MG63 (cell line): ENCODE results near the gene DNAAF3. TPM values are rescaled to one million over a fixed set of nuclear protein-coding genes. Genes with fewer than 3 reads are reported as not detected.

Experiments used
- DNase-seq: peaks from one replicate; pipeline ENCODE4 v3.0.0-alpha.2; 2020
- H3K27me3 ChIP-seq: fragments of 250-450 bp; sonication (Bioruptor Pico); 2 replicates; pipeline ENCODE4 v1.5.1; 2020; ENCODE audit warnings: mild to moderate bottlenecking, moderate library complexity
- H3K36me3 ChIP-seq: fragments of 250-450 bp; sonication (Bioruptor Pico); 2 replicates; pipeline ENCODE4 v1.5.1; 2020; ENCODE audit warnings: mild to moderate bottlenecking, moderate library complexity
- H3K4me3 ChIP-seq: fragments of 250-450 bp; sonication (Bioruptor Pico); 2 replicates; pipeline ENCODE4 v1.5.1; 2020; ENCODE audit warnings: mild to moderate bottlenecking, moderate library complexity
- H3K9me3 ChIP-seq: fragments of 250-450 bp; sonication (Bioruptor Pico); 2 replicates; pipeline ENCODE4 v1.5.1; 2020; ENCODE audit warnings: mild to moderate bottlenecking, moderate library complexity
- total RNA-seq: library from RNA; depleted of rRNA; stranded (reverse); fragments of >200 nt; shearing (Covaris generic); gene quantifications from 2 replicates; pipeline ENCODE4 v1.2.3, GENCODE V29; 2014; ENCODE audit warnings: low replicate concordance; rRNA removed

The DNAAF3 gene
- total RNA-seq, 1 experiment from 2014 or later = 2.7 TPM

DNA sequence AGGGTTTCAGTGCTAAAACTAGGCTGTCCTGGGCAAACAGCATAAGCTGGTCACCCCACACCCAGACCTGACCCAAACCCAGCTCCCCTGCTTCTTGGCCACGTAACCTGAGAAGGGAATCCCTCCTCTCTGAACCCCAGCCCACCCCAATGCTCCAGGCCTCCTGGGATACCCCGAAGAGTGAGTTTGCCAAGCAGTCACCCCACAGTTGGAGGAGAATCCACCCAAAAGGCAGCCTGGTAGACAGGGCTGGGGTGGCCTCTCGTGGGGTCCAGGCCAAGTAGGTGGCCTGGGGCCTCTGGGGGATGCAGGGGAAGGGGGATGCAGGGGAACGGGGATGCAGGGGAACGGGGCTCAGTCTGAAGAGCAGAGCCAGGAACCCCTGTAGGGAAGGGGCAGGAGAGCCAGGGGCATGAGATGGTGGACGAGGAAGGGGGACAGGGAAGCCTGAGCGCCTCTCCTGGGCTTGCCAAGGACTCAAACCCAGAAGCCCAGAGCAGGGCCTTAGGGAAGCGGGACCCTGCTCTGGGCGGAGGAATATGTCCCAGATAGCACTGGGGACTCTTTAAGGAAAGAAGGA, 51.8 kb downstream of the DNAAF3 start:
- Histone ChIP-seq H3K9me3 (no peaks in the 10 kb centered on the region), H3K4me3 (no peak overlapping the region), H3K36me3 (peaks cover 17% of the 10 kb centered on the region), H3K27me3 (no peaks in the 10 kb centered on the region)
- no peak for DNase-seq

DNA sequence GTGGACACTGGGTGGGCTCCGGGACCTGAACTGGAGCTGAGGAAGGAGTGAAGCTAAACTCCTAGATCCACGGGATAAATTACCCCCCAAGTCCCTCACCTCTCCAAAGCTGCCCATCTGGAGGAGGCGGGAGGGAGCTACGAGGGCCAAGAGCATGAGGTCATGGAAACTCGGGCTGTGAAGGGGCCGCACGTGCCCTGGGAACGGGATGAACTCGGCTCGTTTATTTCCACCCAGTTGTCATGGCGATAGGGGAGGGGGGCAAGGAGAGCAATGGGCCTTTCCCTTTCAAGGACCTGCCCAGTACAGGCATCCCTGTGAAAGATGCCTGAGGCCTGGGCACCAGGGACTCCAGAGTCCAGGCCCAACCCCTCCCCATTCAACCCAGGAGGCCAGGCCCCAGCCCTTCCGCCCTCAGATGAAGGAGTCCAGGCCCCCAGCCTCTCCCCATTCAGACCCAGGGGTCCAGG, 52.8 kb downstream of the DNAAF3 start:
- Histone ChIP-seq H3K27me3 (no peaks in the 10 kb centered on the region), H3K4me3 (no peak overlapping the region), H3K9me3 (no peaks in the 10 kb centered on the region), H3K36me3 (peaks cover 25% of the 10 kb centered on the region)
- DNase-seq = no peak

DNA sequence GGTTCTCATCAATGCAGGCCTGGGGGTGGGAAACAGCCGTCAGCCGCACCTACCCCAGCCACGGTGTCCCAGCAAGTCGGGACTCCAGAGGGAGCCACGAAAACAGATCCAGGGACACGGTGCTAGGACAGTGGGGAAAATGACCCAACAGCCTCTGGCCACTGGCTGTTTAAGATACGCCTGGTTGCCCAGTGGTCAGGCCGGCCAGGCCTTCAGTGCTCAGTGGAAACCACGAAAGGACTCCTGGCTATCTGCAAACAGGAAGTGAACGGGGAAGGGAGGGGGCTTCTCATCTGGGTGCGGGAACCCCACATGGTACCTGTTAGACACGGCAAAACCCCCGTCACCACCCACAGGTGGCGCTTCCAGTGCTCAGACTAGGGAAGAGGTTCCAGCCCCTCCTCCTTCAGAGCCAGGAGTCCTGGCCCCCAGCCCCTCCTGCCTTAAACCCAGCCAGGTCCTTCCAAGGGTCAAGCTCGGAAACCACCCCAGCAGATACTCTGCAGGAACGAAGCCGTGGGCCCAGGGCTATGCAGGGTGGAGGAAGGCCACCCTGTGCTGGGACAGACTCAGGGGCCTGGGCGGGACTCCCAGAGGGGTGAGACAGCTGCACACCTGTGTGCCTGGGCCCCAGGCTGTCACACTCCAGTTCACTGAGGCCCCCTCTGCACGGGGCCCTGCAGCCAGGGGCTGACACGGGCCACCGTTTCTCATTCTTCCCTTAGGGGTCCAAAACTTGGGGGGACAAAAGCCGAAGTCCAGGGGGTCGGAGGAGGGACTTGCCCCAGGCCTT, 53.4 kb downstream of the DNAAF3 start:
- H3K27me3 ChIP-seq = no peaks in the 10 kb centered on the region
- no peaks in the 10 kb centered on the region for H3K9me3 ChIP-seq

DNA sequence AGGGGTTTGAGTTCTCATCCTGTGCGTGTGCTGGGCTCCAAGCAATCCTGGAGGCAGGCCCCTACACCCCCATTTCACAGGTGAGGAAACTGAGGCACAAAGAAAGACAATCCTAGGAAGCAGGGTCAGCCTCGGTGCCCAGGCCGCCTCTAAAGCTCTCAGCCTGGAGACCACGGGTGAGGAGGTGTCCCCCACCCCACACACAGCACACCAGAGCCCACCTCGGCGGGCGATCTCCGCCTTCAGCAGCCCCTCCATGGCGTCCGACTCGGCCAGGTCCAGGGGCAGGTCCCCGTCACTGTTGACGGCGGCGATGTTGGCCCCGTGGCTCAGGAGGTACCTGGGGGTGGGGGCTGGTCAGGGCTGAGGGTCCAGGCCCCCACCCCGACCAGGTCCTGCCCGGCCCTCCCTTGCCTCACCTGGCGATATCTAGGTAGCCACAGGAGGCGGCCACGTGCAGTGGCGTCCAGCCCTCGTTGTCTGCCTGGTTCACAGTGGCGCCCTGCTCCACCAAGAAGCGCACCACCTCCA, 54.1 kb downstream of the DNAAF3 start:
- no peaks in the 10 kb centered on the region for H3K9me3 ChIP-seq
- DNase-seq = no peak
- H3K27me3 ChIP-seq = no peaks in the 10 kb centered on the region
- no peak overlapping the region for H3K4me3 ChIP-seq
- H3K36me3 ChIP-seq = peaks cover 32% of the 10 kb centered on the region

More for the DNA sequence above, 53.4 kb downstream of the DNAAF3 start:
- Histone ChIP-seq H3K36me3 (peaks cover 32% of the 10 kb centered on the region), H3K4me3 (no peak overlapping the region)
- DNase-seq = no peak

DNA sequence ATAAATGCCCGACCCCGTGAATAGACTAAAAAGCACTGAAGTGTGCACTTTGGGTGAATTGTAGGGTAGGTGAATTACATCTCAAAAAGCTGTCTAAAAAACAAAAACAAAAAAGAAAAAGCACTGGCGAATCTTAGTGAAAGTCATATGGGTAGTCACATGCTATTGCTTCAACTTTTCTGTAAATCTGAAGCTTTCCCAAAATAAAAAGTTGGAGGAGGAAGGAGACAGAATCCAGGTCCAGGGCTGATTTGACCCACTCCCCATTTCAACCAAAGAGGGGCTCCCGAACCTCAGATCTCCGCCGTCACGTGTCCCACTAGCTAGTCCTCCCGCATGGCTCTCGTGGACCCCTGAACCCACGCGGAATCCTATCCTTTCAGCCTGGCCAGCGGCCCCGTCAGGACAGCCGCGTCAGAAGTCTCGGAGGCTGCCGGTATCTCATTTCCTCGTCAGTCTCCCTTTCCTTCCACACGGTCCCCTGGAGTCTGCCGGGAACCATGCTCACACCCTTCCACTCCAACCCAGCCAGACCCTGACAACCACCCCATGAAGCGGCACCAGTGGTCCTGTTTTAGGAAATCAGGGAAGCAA, 55.1 kb downstream of the DNAAF3 start:
- peaks cover 39% of the 10 kb centered on the region for H3K36me3 ChIP-seq
- H3K9me3 ChIP-seq = no peaks in the 10 kb centered on the region
- no peak overlapping the region for H3K4me3 ChIP-seq
- DNase-seq = no peak
- no peaks in the 10 kb centered on the region for H3K27me3 ChIP-seq

DNA sequence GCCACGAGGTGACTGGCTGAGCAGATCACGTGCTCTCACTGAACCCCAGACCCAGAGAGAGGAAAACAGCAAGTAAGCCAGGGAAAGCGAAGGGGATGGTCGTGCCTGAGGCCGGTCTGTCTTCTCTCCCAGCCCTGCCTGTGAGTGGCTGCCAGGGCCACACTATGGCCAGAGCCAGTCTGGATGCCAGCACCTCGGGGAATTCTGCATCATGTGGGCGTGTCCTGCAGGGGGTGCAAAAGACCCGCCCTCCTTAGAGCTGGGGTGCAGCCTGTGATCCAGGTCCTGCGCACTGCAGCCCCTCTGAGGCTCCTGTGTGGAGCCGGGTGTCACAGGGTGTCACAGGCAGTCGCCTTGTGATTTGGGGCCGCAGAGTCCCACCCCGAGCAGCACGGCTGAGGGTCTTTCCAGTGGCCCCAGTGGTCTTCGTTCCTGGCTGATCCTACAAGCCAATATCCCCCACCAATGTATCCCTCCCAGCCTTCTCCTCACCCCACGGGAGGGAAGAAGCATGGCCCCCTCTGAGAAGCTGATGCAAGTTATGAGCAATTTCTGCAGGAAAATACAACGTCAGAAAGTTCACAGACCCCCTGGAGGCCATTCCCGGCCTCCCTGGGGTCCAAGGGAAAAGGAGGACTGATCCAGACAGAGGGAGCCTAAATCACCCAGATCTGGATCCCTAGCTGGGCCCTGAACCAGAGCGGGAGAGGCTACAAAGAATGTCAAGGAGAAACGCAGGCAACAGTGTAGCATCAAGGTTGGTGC, 56.7 kb downstream of the DNAAF3 start:
- DNase-seq = no peak
- no peak overlapping the region for H3K4me3 ChIP-seq
- H3K36me3 ChIP-seq = peaks cover 36% of the 10 kb centered on the region
- H3K27me3 ChIP-seq = no peaks in the 10 kb centered on the region
- H3K9me3 ChIP-seq = no peaks in the 10 kb centered on the region

Other genes starting within 250 kb of the DNAAF3 start
- not detected in 2 replicates for gene NLRP7, start 219.1 kb downstream of the DNAAF3 start, total RNA-seq
- gene NLRP2, start 200.2 kb downstream of the DNAAF3 start, total RNA-seq = not detected in 2 replicates
- gene GP6, start 128.3 kb downstream of the DNAAF3 start, total RNA-seq = not detected in 2 replicates
- 17.9 and 23.8 TPM in 2 replicates for gene RDH13, start 103.5 kb downstream of the DNAAF3 start, total RNA-seq
- 1.1 TPM in 1 of 2 replicates, not detected in the other for gene EPS8L1, start 90.7 kb downstream of the DNAAF3 start, total RNA-seq
- gene PPP1R12C, start 49.0 kb downstream of the DNAAF3 start, total RNA-seq = 76.0 and 81.1 TPM in 2 replicates
- gene TNNT1, start 17.4 kb downstream of the DNAAF3 start, total RNA-seq = 1.7 TPM in 1 of 2 replicates, not detected in the other
- not detected in 2 replicates for gene TNNI3, start 8.9 kb downstream of the DNAAF3 start, total RNA-seq
- not detected in 2 replicates for gene SYT5, start 13.7 kb upstream of the DNAAF3 start, total RNA-seq
- gene PTPRH, start 42.9 kb upstream of the DNAAF3 start, total RNA-seq = 3.9 and 11.8 TPM in 2 replicates
- 0.16 TPM in 1 of 2 replicates, not detected in the other for gene TMEM86B, start 62.1 kb upstream of the DNAAF3 start, total RNA-seq
- gene PPP6R1, start 92.4 kb upstream of the DNAAF3 start, total RNA-seq = 59.5 and 102 TPM in 2 replicates
- gene HSPBP1, start 113.5 kb upstream of the DNAAF3 start, total RNA-seq = 64.6 and 122 TPM in 2 replicates
- gene BRSK1, start 117.4 kb upstream of the DNAAF3 start, total RNA-seq = 0.89 TPM in 1 of 2 replicates, not detected in the other
- gene TMEM150B, start 158.7 kb upstream of the DNAAF3 start, total RNA-seq = not detected in 2 replicates
- 2.8 and 11.1 TPM in 2 replicates for gene KMT5C, start 173.3 kb upstream of the DNAAF3 start, total RNA-seq
- gene COX6B2, start 188.1 kb upstream of the DNAAF3 start, total RNA-seq = not detected in 2 replicates
- not detected in 2 replicates for gene GARIN5B, start 196.6 kb upstream of the DNAAF3 start, total RNA-seq
- gene IL11, start 203.8 kb upstream of the DNAAF3 start, total RNA-seq = 0.95 TPM in 1 of 2 replicates, not detected in the other
- not detected in 2 replicates for gene TMEM190, start 210.2 kb upstream of the DNAAF3 start, total RNA-seq
- gene TMEM238, start 217.7 kb upstream of the DNAAF3 start, total RNA-seq = 3.5 TPM in 1 of 2 replicates, not detected in the other
- 127 and 409 TPM in 2 replicates for gene RPL28, start 219.3 kb upstream of the DNAAF3 start, total RNA-seq
- 369 and 440 TPM in 2 replicates for gene UBE2S, start 241.2 kb upstream of the DNAAF3 start, total RNA-seq